GM12892 (cell line): Measurements from ENCODE around the gene SIRT2.
A peak's percentile ranks its signal among the peaks of the same experiment; 100 is the strongest.

Experiments used
- POLR2A ChIP-seq: IDR thresholded peaks from 2 replicates; pipeline ENCODE4 v1.6.1; 2011; ENCODE audit warnings: low read depth, low read length, control low read depth
- POLR2AphosphoS5 ChIP-seq: IDR thresholded peaks from 2 replicates; pipeline ENCODE4 v1.6.1; 2011; ENCODE audit warnings: low read depth, low read length, control low read depth
- TAF1 ChIP-seq: IDR thresholded peaks from 2 replicates; pipeline ENCODE4 v1.6.1; 2011; ENCODE audit warnings: low read depth, mild to moderate bottlenecking, control low read depth, low read length, borderline replicate concordance

- peak; percentile 73 for TF ChIP-seq POLR2AphosphoS5
- peak; percentile 53; the same call in 1 of the 2 replicates for TF ChIP-seq POLR2A
- TF ChIP-seq TAF1, result no peak
These were observed 21.4 kb downstream of the SIRT2 start, which contains the start of gene RINL for GRCh38 chr19:38877781-38878574.
